Fibroblast of villous mesenchyme (primary cell): ENCODE results near the gene SMCO1. TPM values are rescaled to one million over a fixed set of nuclear protein-coding genes. Genes with fewer than 3 reads are reported as not detected.
"Not testable (repeated sequence)": the region's sequence is repeated elsewhere in the genome, so short reads cannot be mapped to it uniquely, and the experiment has no call there.

Experiments used
- DNase-seq: peaks from one replicate; pipeline ENCODE4 v3.0.0-alpha.2; 2010; ENCODE audit warnings: low read depth
- H3K4me3 ChIP-seq: 2 replicates; pipeline ENCODE4 v1.5.1; 2011; ENCODE audit warnings: low read depth, mild to moderate bottlenecking, low read length
- total RNA-seq: library from RNA; depleted of rRNA; stranded (reverse); fragments of >200 nt; gene quantifications from 2 replicates; pipeline ENCODE4 v1.2.3, GENCODE V29; 2012
- TF ChIP-seq, protein P1 (sequence below): IDR thresholded peaks from 2 replicates; pipeline ENCODE4 v1.5.1; 2012; ENCODE audit warnings: low read depth, mild to moderate bottlenecking, low read length; ENCODE audit not compliant: insufficient read depth

Gene SMCO1
- total RNA-seq, 1 donor, result not detected

DNA sequence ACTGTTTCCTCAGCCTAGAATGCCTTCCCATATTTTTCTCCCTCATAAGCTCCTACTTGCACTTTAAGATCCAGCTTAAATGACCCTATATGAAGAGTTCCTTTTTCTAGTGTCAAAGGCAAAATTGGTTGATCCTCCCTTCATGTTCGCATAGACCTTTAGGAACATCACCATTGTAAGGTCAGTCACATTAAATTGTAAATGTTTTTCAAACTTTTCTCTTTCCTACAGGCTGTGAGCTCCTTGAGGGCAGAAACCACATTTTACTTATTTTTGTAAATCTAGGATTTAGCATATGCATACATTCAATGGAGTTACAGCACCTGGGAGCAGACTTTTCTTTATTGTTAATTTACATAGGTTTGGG is 813 bp downstream of the SMCO1 start:
- TF ChIP-seq, protein P1, sequence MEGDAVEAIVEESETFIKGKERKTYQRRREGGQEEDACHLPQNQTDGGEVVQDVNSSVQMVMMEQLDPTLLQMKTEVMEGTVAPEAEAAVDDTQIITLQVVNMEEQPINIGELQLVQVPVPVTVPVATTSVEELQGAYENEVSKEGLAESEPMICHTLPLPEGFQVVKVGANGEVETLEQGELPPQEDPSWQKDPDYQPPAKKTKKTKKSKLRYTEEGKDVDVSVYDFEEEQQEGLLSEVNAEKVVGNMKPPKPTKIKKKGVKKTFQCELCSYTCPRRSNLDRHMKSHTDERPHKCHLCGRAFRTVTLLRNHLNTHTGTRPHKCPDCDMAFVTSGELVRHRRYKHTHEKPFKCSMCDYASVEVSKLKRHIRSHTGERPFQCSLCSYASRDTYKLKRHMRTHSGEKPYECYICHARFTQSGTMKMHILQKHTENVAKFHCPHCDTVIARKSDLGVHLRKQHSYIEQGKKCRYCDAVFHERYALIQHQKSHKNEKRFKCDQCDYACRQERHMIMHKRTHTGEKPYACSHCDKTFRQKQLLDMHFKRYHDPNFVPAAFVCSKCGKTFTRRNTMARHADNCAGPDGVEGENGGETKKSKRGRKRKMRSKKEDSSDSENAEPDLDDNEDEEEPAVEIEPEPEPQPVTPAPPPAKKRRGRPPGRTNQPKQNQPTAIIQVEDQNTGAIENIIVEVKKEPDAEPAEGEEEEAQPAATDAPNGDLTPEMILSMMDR, result no peak
- H3K4me3 ChIP-seq, result no peak overlapping the region
- DNase-seq, result no peak

DNA sequence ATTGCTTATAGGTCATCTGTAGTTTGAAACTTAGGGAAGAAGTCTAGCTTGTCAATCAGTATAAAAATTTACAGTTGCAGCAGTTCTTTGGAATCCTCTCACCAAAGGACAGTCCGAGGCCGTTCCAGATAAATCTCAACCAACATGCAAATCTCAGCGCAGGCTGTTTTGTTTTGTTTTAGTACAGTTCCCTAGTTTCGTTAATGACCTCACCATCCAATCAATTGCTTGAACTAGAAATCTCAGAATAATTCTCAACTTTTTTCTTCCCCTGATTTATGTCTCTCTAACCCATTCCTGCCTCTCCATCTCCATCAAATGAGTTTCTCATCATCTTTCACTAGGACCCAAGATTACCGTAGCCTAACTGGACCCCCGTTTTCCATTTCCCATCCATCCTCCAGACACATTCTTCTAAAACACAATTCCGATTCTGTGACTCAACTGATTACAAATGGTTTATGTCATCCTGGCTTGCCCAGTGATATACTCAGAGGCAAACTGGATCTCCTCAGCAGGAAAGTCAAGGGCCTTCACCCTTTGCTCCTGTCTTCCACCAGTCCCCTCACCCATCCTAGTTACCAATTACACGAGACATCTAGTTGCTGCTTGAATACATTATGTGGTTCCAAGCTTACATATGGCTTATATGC is 1.3 kb downstream of the SMCO1 start:
- TF ChIP-seq, protein P1, result no peak
- no peak overlapping the region for H3K4me3 ChIP-seq
- peak; percentile 28 for DNase-seq

DNA sequence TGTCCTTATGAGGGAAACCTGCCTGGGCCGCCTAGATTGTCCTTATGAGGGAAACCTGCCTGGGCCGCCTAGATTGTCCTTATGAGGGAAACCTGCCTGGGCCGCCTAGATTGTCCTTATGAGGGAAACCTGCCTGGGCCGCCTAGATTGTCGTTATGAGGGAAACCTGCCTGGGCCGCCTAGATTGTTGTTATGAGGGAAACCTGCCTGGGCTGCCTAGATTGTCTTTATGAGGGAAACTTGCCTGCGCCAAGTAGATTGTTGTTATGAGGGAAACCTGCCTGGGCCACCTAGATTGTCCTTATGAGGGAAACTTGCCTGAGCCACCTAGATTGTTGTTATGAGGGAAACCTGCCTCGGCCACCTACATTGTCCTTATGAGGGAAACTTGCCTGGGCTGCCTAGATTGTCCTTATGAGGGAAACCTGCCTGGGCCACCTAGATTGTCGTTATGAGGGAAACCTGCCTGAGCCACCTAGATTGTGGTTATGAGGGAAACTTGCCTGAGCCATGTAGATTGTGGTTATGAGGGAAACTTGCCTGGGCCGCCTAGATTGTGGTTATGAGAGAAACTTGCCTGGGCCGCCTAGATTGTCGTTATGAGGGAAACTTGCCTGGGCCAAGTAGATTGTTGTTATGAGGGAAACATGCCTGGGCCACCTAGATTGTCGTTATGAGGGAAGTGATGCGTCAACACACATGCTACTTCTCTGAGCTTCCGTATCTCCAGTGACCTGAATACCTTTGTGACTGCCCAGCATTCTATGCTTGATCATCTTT is 3.3 kb downstream of the SMCO1 start:
- DNase-seq, H3K4me3 ChIP-seq: not testable (repeated sequence)

DNA sequence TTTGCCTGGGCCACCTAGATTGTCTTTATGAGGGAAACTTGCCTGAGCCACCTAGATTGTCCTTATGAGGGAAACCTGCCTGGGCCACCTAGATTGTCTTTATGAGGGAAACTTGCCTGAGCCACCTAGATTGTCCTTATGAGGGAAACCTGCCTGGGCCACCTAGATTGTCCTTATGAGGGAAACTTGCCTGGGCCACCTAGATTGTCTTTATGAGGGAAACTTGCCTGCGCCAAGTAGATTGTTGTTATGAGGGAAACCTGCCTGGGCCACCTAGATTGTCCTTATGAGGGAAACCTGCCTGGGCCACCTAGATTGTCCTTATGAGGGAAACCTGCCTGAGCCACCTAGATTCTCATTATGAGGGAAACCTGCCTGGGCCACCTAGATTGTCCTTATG is 4.0 kb downstream of the SMCO1 start:
- DNase-seq, H3K4me3 ChIP-seq: not testable (repeated sequence)

DNA sequence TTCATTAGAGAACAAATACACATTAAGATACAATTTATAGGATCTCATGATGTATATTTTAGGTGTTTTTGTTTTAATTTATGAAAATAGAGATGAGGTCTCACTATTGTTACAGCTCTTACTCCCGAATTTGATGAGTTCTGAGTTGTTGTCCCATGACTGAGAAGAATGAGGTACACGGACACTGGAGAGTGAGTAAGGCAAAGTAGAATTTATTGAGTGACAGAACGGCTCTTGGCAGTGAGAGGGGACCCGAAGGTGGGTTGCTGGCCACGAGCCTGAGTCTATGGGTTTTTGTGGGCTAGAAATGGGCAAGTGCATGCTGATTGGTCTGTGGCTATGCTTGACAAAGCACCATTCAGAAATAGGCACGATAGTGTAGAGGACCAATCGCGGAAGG is 8.5 kb downstream of the SMCO1 start:
- DNase-seq, result no peak
- no peak overlapping the region for H3K4me3 ChIP-seq
- TF ChIP-seq, protein P1, result no peak

DNA sequence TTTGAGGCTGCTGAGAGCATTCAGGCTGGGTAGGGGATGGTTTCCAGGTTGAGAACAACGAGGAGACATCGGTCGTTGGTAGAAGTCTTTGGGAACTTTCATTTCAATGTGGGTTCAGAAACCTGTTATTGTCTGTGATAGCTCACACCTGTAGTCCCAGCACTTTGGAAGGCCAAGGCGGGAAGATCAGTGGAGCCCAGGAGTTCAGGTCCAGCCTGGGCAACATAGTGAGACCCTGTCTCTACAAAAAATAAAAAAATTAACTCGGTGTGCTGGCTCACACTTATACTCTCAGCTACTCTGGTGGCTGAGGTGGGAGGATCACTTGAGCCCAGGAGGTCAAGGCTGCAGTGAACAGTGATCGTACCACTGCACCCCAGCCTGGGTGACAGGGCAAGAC is 10.6 kb downstream of the SMCO1 start:
- no peak for DNase-seq
- TF ChIP-seq, protein P1, result no peak
- no peak overlapping the region for H3K4me3 ChIP-seq

DNA sequence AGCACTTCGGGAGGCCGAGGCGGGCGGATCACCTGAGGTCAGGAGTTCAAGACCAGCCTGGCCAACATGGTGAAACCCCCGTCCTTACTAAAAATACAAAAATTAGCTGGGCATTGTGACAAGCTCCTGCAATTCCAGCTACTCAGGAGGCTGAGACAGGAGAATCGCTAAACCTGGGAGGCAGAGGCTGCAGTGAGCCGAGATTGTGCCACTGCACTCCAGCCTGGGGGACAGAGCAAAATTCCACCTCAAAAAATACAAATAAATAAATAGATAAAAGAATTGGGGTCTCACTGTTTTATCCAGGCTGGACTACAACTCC is 11.1 kb downstream of the SMCO1 start:
- not testable (repeated sequence) for DNase-seq
- peak overlapping the region; percentile 98 for H3K4me3 ChIP-seq

DNA sequence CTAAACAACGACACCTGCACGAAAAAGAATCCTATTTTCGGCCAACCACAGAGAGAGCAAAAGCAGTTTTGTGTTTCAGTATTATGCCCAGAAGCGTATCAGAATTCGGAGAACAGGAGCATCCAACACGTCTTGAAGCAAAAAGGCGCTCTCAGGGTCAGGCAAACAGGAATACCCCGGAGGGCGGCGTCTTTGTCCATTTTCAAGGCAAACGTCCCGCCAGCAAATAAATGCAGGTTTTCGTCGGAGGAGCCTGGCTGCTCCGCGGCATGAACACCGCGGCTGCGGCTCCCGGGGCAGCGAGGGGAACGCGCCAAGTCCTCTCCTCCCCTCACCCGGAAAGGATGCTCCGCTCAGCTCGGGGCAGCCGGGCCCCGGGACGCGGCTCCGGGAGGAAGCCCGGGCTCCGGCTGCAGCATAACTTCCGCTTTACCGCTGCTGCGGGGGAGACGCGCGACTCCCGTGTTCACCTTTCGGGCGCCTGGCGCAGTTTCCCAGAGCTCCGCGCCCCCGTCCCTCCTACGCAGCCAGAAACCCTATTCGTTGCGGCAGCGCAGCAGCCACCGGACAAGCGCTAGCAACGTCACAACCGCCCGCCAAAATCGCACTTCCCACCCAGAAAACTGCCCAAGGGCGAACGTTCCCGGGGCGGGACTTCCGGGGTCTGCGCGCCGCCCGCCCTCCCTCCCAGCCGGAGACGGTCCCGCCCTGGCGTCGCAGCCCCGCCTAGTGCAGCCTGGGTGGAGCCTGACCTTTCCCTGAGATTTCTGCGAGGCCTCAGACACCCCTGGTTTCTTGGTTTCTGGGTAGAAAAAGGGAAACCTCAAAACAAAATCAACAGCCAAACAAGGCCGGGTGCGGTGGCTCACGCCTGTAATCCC is 11.7 kb downstream of the SMCO1 start, which contains the start of gene RNF168:
Gene RNF168 (minus strand): TSS at position 573 of the 881 bp plus-strand sequence. CDS start 595 bp downstream, outside the sequence.
- H3K4me3 ChIP-seq, result peak within 1 kb of the TSS; percentile 98
- peak; percentile 97 for DNase-seq
- TF ChIP-seq, protein P1, result no peak
